ENCODE results near the gene CD36. TPM values are rescaled to one million over a fixed set of nuclear protein-coding genes. Genes with fewer than 3 reads are reported as not detected.

The CD36 gene
- total RNA-seq, 1 donor from 2014 or later = 1,018 TPM

DNA sequence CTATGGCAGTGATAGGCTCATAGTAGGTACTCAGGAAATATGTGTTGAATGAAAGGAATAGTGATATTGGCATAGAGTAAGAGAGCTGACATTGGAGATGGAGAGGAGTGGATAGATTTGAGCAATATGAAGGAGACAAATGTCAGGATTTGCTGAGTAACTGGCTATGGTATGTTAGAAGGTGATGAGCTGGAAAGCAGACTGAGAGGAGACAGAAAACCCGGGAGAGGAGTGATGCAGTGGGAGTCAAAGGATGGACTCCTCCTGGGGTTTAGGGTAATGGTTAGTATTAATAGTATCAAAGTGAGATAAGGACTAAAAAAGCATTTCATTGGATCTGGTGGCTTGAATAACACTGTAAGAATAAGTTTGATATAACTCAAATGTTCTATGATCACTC, 64.8 kb downstream of the CD36 start:
- intact Hi-C loops (cut with micrococcal nuclease) = no loop called here
- H3K27me3 ChIP-seq (ENCODE audit: low read depth) = no peaks in the 10 kb centered on the region
- H3K4me1 ChIP-seq = peaks cover 10% of the 10 kb centered on the region
- H3K9me3 ChIP-seq (replicated peaks) = no peaks in the 10 kb centered on the region
- H3K27ac ChIP-seq (replicated peaks) = no peak overlapping the region
- no peaks in the 10 kb centered on the region for H3K36me3 ChIP-seq
- TF ChIP-seq, protein P1, sequence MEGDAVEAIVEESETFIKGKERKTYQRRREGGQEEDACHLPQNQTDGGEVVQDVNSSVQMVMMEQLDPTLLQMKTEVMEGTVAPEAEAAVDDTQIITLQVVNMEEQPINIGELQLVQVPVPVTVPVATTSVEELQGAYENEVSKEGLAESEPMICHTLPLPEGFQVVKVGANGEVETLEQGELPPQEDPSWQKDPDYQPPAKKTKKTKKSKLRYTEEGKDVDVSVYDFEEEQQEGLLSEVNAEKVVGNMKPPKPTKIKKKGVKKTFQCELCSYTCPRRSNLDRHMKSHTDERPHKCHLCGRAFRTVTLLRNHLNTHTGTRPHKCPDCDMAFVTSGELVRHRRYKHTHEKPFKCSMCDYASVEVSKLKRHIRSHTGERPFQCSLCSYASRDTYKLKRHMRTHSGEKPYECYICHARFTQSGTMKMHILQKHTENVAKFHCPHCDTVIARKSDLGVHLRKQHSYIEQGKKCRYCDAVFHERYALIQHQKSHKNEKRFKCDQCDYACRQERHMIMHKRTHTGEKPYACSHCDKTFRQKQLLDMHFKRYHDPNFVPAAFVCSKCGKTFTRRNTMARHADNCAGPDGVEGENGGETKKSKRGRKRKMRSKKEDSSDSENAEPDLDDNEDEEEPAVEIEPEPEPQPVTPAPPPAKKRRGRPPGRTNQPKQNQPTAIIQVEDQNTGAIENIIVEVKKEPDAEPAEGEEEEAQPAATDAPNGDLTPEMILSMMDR (IDR thresholded peaks at IDR 0.05; ENCODE audit: borderline replicate concordance) = no peak
- no peak for DNase-seq
- no peak overlapping the region for H3K4me3 ChIP-seq

DNA sequence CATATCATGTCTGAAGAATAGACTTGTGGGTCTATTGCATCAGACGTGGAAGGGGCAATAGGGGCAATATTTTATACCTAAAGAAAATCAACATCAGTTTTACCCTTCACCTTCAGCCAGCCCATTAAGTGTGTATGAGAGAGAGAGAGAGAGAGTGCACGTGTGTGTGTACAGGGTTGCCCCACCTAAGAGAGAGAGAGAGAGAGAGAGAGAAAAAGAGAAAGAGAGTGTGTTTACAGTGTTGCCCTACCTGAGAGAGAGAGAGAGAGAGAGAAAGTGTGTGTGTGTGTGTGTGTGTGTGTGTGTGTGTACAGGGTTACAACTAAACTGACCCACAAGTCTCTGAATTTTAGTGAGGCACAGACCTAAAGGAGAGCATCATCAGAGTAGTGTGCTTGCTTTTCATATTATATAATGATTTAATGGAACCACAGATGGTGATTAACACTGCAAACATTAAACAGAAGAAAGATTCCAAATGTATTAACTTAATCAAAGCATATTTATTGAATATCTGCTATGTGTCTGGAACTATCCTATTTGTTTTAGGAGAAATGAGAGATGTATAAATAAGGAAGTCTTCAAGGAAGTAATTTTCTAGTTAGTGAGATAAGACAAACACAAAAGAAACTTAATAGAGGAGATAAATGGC, 66.8 kb downstream of the CD36 start:
- TF ChIP-seq, protein P1 (IDR thresholded peaks at IDR 0.05; ENCODE audit: borderline replicate concordance) = no peak
- H3K4me3 ChIP-seq = no peak overlapping the region
- H3K36me3 ChIP-seq = no peaks in the 10 kb centered on the region
- no peaks in the 10 kb centered on the region for H3K4me1 ChIP-seq
- H3K27me3 ChIP-seq (ENCODE audit: low read depth) = no peaks in the 10 kb centered on the region
- intact Hi-C loops (cut with micrococcal nuclease) = no loop called here
- no peak for DNase-seq
- no peaks in the 10 kb centered on the region for H3K9me3 ChIP-seq (replicated peaks)
- no peak overlapping the region for H3K27ac ChIP-seq (replicated peaks)

DNA sequence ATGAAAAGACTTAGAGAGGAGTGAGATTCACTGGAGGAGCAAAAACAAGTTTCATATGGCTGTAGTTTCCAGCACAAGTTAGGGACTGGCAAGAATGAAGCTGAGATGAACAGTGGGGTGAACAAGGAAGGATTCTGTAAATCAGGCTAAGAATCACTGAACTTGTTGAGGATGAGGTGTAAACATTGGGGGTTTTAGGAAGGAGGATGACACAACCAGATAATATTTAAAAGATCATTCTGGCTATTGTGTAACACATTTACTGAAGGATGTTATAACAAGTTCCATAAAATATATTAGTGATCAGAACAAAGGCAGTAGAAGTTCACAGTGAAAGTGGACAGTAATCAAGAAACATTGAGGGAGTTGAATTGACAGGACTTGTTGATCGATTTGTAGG, 68.9 kb downstream of the CD36 start:
- no peaks in the 10 kb centered on the region for H3K36me3 ChIP-seq
- no peaks in the 10 kb centered on the region for H3K9me3 ChIP-seq (replicated peaks)
- no peak overlapping the region for H3K27ac ChIP-seq (replicated peaks)
- H3K27me3 ChIP-seq (ENCODE audit: low read depth) = no peaks in the 10 kb centered on the region
- no peak overlapping the region for H3K4me3 ChIP-seq
- intact Hi-C loops (cut with micrococcal nuclease) = no loop called here
- no peaks in the 10 kb centered on the region for H3K4me1 ChIP-seq
- TF ChIP-seq, protein P1 (IDR thresholded peaks at IDR 0.05; ENCODE audit: borderline replicate concordance) = no peak
- DNase-seq = no peak

DNA sequence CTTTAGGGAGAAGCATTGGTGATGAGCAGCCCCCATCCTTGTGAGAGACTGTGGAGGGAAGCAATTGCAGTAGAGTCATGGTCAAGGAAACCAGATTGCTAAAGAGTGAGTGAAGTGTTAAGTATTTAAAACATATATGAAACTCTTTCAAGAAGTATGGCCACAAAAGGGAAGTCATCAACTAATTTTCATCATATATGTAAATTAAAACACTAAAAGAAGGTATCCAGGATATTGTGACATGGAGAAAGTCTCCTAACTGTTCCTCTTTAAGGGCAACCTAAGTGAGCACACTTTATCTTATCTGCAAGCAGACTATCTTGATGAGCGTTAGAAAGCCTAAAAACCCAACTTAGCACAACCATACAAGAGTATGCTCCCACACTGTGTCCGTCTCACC, 69.7 kb downstream of the CD36 start:
- no peak for DNase-seq
- Histone ChIP-seq H3K9me3 (replicated peaks) (no peaks in the 10 kb centered on the region), H3K27me3 (ENCODE audit: low read depth) (no peaks in the 10 kb centered on the region), H3K27ac (replicated peaks) (no peak overlapping the region), H3K4me3 (no peak overlapping the region), H3K36me3 (no peaks in the 10 kb centered on the region), H3K4me1 (no peaks in the 10 kb centered on the region)
- TF ChIP-seq, protein P1 (IDR thresholded peaks at IDR 0.05; ENCODE audit: borderline replicate concordance) = no peak
- intact Hi-C loops (cut with micrococcal nuclease) = no loop called here

GRCh38 chr7:80711531-80711930, 73.1 kb downstream of the CD36 start:
- DNase-seq = no peak
- intact Hi-C loops (cut with micrococcal nuclease) = no loop called here
- Histone ChIP-seq H3K4me3 (no peak overlapping the region), H3K27ac (replicated peaks) (no peak overlapping the region), H3K36me3 (no peaks in the 10 kb centered on the region), H3K27me3 (ENCODE audit: low read depth) (no peaks in the 10 kb centered on the region), H3K4me1 (no peaks in the 10 kb centered on the region), H3K9me3 (replicated peaks) (no peaks in the 10 kb centered on the region)
- TF ChIP-seq, protein P1 (IDR thresholded peaks at IDR 0.05; ENCODE audit: borderline replicate concordance) = no peak
